ENCODE measurements around the gene OGN.

OGN gene

DNA sequence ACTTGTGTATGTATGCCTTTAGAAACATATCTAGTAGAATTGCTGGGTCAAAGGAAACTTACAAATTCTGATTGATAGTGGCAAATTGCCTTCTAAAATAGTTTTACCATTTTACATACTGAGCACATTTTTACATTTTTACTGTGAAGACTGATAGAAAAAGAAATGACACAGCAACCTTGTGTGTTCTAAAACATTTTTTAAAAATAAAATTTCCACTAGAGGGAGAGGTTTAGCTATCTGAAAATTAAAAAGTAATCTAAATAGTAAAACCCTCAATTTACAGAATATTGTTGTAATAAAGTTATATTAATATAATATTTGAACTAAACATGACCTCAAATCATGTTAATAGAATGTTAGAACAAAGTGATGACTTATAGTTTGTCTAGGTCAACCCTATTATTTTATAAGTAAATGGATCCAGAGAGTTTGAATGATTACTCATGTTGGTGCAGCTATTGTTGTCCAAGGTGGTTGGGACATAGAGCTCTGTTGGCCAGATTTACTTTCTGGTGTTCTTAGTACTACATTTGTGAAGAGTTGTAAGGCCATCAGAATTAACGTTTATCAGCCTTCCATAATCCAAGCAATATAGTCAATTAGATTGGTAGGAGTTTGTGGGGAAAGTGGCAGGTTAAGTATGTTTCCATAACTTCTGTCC is 61.4 kb downstream of the OGN start:
- no peak for DNase-seq

DNA sequence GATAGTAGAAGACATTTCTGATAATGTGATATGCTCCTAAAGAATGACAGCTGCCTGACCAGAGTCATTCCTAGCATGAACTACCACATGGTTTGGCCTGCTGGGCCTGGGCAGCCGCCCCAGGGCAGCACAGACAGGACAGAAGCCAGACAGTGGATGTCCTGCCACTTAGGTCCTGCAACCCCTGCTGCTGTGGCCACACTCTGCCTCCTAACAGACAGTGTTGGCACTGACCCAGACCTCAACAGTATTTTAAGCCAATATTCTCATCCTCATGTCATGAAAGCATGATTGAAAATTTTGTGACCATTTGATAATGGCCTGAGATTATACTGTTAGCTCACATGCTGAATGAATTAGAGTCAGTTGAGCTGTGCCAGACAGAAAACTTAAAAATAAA is 62.8 kb downstream of the OGN start:
- DNase-seq, result no peak

- DNase-seq, result no peak
These were observed 71.1 kb downstream of the OGN start for GRCh38 chr9:92333282-92333634.
